Fibroblast of mammary gland (primary cell): ENCODE results near the gene NPHS1.

Experiments
- DNase-seq: peaks from one replicate; pipeline ENCODE4 v3.0.0-alpha.2; 2010; ENCODE audit warnings: low read depth
- H3K4me3 ChIP-seq: 2 replicates; pipeline ENCODE4 v1.5.1; 2011; ENCODE audit warnings: low read depth, mild to moderate bottlenecking, low read length, moderate library complexity; ENCODE audit not compliant: control insufficient read depth
- CTCF ChIP-seq: conservative IDR thresholded peaks from 2 replicates; pipeline ENCODE4 v1.5.1; 2011; ENCODE audit warnings: low read depth, low read length, inconsistent platforms; ENCODE audit not compliant: control insufficient read depth, insufficient read depth

NPHS1 gene

GRCh38 chr19:35811317-35812219 is 40.7 kb downstream of the NPHS1 start:
- no peak overlapping the region for H3K4me3 ChIP-seq
- TF ChIP-seq CTCF = no peak
- no peak for DNase-seq

GRCh38 chr19:35807633-35808032 is 44.7 kb downstream of the NPHS1 start:
- no peak for DNase-seq
- TF ChIP-seq CTCF = no peak
- H3K4me3 ChIP-seq = no peak overlapping the region

GRCh38 chr19:35806597-35806996 is 45.7 kb downstream of the NPHS1 start:
- no peak for TF ChIP-seq CTCF
- H3K4me3 ChIP-seq = no peak overlapping the region
- DNase-seq = no peak

- DNase-seq = no peak
- no peak for TF ChIP-seq CTCF
- H3K4me3 ChIP-seq = no peak overlapping the region
Observed at GRCh38 chr19:35805526-35806102, 46.7 kb downstream of the NPHS1 start.

GRCh38 chr19:35801828-35802227 is 50.5 kb downstream of the NPHS1 start:
- TF ChIP-seq CTCF = no peak
- no peak overlapping the region for H3K4me3 ChIP-seq
- no peak for DNase-seq

GRCh38 chr19:35797663-35798062 is 54.6 kb downstream of the NPHS1 start:
- H3K4me3 ChIP-seq = no peak overlapping the region
- DNase-seq = no peak
- no peak for TF ChIP-seq CTCF
